ENCODE data around the gene PTPRC. TPM values are rescaled to one million over a fixed set of nuclear protein-coding genes. Genes with fewer than 3 reads are reported as not detected.

Gene PTPRC
- total RNA-seq, 4 donors from 2014 or later, result 7.0 to 40.3 (median 10.0) TPM

DNA sequence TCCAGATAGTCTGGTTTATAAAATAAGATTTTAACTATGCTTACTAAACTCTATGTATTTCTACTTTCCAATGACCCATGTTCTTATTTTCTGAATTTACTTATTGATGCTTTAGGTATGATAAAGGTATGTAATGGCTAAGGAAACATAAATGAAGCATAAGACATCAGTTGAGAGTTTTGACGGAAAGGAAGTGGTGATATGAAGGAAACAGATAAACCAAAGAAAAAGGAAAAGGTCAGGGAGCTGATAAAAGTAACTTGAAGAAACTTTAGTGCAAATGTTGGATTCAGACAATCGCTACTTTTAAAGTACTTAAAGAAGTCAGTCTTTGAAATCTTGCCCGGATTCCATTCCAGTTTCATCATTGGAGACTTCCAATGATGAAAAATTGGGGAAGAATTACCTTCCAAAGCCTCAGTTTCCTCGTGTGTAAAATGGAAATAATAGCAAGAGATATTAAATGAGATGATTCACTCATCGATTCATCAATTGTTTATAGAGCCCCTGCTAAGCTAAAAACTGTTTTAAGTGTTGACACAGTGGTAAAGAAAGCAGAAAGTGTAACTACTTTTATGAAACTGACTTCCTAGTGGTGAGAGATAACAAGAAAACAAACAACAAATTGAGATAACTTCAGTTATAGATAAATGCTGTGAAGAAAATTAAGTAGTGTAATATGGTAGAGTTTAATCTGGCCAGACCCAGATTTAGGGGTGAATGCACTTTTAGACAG is 10.6 kb downstream of the PTPRC start:
- Histone ChIP-seq H3K27me3 (no peaks in the 10 kb centered on the region), H3K36me3 (no peaks in the 10 kb centered on the region), H3K27ac (replicated peaks in 1 of 4) (no peak overlapping the region), H3K4me1 (no peaks in the 10 kb centered on the region), H3K9me3 (no peaks in the 10 kb centered on the region), H3K4me3 (no peak overlapping the region)
- 81% methylated on average over 5 of the region's 5 CpGs for WGBS
- TF ChIP-seq POLR2AphosphoS5 (IDR thresholded peaks at IDR 0.05) (no peak), EP300 (IDR thresholded peaks at IDR 0.05) (no peak), POLR2A (IDR thresholded peaks at IDR 0.05; ENCODE audit: low read depth) (no peak)
- TF ChIP-seq, protein P1, sequence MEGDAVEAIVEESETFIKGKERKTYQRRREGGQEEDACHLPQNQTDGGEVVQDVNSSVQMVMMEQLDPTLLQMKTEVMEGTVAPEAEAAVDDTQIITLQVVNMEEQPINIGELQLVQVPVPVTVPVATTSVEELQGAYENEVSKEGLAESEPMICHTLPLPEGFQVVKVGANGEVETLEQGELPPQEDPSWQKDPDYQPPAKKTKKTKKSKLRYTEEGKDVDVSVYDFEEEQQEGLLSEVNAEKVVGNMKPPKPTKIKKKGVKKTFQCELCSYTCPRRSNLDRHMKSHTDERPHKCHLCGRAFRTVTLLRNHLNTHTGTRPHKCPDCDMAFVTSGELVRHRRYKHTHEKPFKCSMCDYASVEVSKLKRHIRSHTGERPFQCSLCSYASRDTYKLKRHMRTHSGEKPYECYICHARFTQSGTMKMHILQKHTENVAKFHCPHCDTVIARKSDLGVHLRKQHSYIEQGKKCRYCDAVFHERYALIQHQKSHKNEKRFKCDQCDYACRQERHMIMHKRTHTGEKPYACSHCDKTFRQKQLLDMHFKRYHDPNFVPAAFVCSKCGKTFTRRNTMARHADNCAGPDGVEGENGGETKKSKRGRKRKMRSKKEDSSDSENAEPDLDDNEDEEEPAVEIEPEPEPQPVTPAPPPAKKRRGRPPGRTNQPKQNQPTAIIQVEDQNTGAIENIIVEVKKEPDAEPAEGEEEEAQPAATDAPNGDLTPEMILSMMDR (IDR thresholded peaks at IDR 0.05), result no peak
- intact Hi-C loops (cut with DNase I), result no loop called here
- no peak for DNase-seq (ENCODE audit: extremely low spot score)

DNA sequence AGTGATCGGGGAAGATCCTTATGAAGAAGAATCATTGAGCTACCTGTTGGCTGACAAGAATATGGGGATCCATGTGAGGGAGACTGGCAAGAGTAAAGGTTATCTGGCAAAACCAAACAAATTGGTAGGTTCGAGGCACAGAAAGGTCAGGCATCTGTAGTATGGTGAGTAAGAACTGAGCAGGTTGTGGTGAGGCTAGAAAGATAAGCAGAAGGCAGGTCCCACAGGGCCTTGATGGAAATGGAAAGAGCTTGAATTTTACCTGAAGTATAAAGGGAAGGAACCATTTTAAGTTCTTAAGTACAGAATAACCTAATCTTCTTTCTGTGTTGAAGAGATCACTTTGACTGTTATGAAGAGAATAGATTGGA is 11.1 kb downstream of the PTPRC start:
- intact Hi-C loops (cut with DNase I), result no loop called here
- H3K9me3 ChIP-seq, result no peaks in the 10 kb centered on the region
- no peak overlapping the region for H3K4me3 ChIP-seq
- no peak for DNase-seq (ENCODE audit: extremely low spot score)
- H3K27ac ChIP-seq (replicated peaks in 1 of 4), result no peak overlapping the region
- H3K4me1 ChIP-seq, result no peaks in the 10 kb centered on the region
- H3K36me3 ChIP-seq, result no peaks in the 10 kb centered on the region
- WGBS, result 82% methylated on average over 2 of the region's 2 CpGs
- no peaks in the 10 kb centered on the region for H3K27me3 ChIP-seq
- TF ChIP-seq, protein P1 (IDR thresholded peaks at IDR 0.05), result no peak
- TF ChIP-seq POLR2A (IDR thresholded peaks at IDR 0.05; ENCODE audit: low read depth) (no peak), POLR2AphosphoS5 (IDR thresholded peaks at IDR 0.05) (no peak), EP300 (IDR thresholded peaks at IDR 0.05) (no peak)

GRCh38 chr1:198650506-198650905 is 11.7 kb downstream of the PTPRC start:
- no peaks in the 10 kb centered on the region for H3K27me3 ChIP-seq
- 0% methylated on average over 1 of the region's 1 CpG for WGBS
- H3K4me1 ChIP-seq, result no peaks in the 10 kb centered on the region
- H3K4me3 ChIP-seq, result no peak overlapping the region
- no peak overlapping the region for H3K27ac ChIP-seq (replicated peaks in 1 of 4)
- TF ChIP-seq POLR2AphosphoS5 (IDR thresholded peaks at IDR 0.05) (no peak), POLR2A (IDR thresholded peaks at IDR 0.05; ENCODE audit: low read depth) (no peak), EP300 (IDR thresholded peaks at IDR 0.05) (no peak)
- TF ChIP-seq, protein P1 (IDR thresholded peaks at IDR 0.05), result no peak
- no peaks in the 10 kb centered on the region for H3K9me3 ChIP-seq
- no peak for DNase-seq (ENCODE audit: extremely low spot score)
- intact Hi-C loops (cut with DNase I), result no loop called here
- no peaks in the 10 kb centered on the region for H3K36me3 ChIP-seq

DNA sequence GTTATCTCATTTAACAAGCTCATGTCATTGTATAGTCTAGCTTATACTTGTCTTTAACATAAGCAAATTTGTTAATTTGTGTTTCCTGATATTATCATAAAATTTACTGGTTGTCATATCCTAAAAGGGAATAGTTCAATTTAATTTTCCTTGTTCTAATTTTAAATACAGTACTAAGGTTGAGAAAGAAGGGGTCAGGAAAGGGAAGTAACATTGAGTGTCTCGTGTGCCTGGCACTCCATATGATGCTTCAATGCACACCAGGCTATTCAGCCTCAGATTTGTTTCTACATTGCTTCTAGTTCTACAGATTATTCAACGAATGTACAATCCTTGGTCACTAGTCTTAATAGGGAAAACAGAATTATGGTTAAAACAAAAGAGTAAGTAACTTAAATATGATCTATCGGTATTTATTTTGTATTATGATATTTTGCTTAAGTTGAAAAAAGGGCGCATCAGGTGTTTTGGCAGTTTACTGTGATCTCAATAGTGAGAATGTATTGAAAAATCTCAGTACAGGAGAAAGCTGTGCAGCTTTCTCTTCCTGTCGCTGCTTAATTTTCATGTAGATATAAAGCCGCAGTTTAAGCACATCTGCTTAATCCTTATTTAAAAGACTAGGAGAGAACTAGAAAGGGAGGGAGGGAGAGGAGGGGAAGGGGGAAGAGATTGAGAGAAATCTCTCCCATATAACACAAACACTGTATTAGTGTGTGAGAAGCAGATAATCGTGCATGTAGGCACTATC is 13.0 kb downstream of the PTPRC start:
- TF ChIP-seq POLR2A (IDR thresholded peaks at IDR 0.05; ENCODE audit: low read depth) (no peak), POLR2AphosphoS5 (IDR thresholded peaks at IDR 0.05) (no peak), EP300 (IDR thresholded peaks at IDR 0.05) (no peak)
- TF ChIP-seq, protein P1 (IDR thresholded peaks at IDR 0.05), result no peak
- intact Hi-C loops (cut with DNase I), result no loop called here
- no peak for DNase-seq (ENCODE audit: extremely low spot score)
- WGBS, result 65% methylated on average over 7 of the region's 7 CpGs
- Histone ChIP-seq H3K27ac (replicated peaks in 1 of 4) (no peak overlapping the region), H3K27me3 (no peaks in the 10 kb centered on the region), H3K4me3 (no peak overlapping the region), H3K36me3 (no peaks in the 10 kb centered on the region), H3K9me3 (no peaks in the 10 kb centered on the region), H3K4me1 (no peaks in the 10 kb centered on the region)

Measured in esophagus muscularis mucosa (tissue), 4 donors.